ENCODE measurements around the gene CLIC3.
"Not testable (repeated sequence)": the region's sequence is repeated elsewhere in the genome, so short reads cannot be mapped to it uniquely, and the experiment has no call there.

The CLIC3 gene

GRCh38 chr9:137014776-137015539 is 18.6 kb upstream of the CLIC3 start:
- no peak for ATAC-seq
- Mint-ChIP-seq H3K4me1 (no peaks in the 10 kb centered on the region), H3K36me3 (peaks cover 8% of the 10 kb centered on the region), H3K4me3 (no peak overlapping the region), H3K27ac (no peak overlapping the region), H3K9me3 (no peaks in the 10 kb centered on the region)
- DNase-seq (ENCODE audit: low spot score in 2 of 2): no peak

- no peaks in the 10 kb centered on the region for H3K9me3 Mint-ChIP-seq
- DNase-seq (ENCODE audit: low spot score in 2 of 2): no peak
- H3K4me1 Mint-ChIP-seq: no peaks in the 10 kb centered on the region
- H3K4me3 Mint-ChIP-seq: no peak overlapping the region
- no peak for ATAC-seq
- no peak overlapping the region for H3K27ac Mint-ChIP-seq
- peaks cover under 1% of the 10 kb centered on the region for H3K36me3 Mint-ChIP-seq
Measured at GRCh38 chr9:137014166-137014565, 17.8 kb upstream of the CLIC3 start.

GRCh38 chr9:137013571-137013940 is 17.2 kb upstream of the CLIC3 start:
- Mint-ChIP-seq H3K4me1 (no peaks in the 10 kb centered on the region), H3K27ac (no peak overlapping the region)

GRCh38 chr9:137012694-137013570 is 16.6 kb upstream of the CLIC3 start:
- Mint-ChIP-seq H3K9me3 (no peaks in the 10 kb centered on the region), H3K4me1 (no peaks in the 10 kb centered on the region), H3K4me3 (no peak overlapping the region), H3K27ac (no peak overlapping the region), H3K36me3 (no peaks in the 10 kb centered on the region)
- DNase-seq (ENCODE audit: low spot score in 2 of 2) (no peak), ATAC-seq (no peak)

More at GRCh38 chr9:137013571-137013940, 17.2 kb upstream of the CLIC3 start:
- Mint-ChIP-seq H3K36me3 (no peaks in the 10 kb centered on the region), H3K4me3 (no peak overlapping the region), H3K9me3 (no peaks in the 10 kb centered on the region)
- ATAC-seq (no peak), DNase-seq (ENCODE audit: low spot score in 2 of 2) (no peak)

- Mint-ChIP-seq H3K27ac (no peak overlapping the region), H3K9me3 (no peaks in the 10 kb centered on the region), H3K4me3 (no peak overlapping the region), H3K4me1 (no peaks in the 10 kb centered on the region), H3K36me3 (no peaks in the 10 kb centered on the region)
- DNase-seq (ENCODE audit: low spot score in 2 of 2) (no peak), ATAC-seq (no peak)
Measured at GRCh38 chr9:137011907-137012675, 15.7 kb upstream of the CLIC3 start.

- DNase-seq (ENCODE audit: low spot score in 2 of 2): no peak
- H3K4me1 Mint-ChIP-seq: peaks cover 7% of the 10 kb centered on the region
- H3K4me3 Mint-ChIP-seq: no peak overlapping the region
- H3K9me3 Mint-ChIP-seq: no peaks in the 10 kb centered on the region
- ATAC-seq: no peak
- H3K27ac Mint-ChIP-seq: no peak overlapping the region
- peaks cover 6% of the 10 kb centered on the region for H3K36me3 Mint-ChIP-seq
Measured at GRCh38 chr9:137011156-137011555, 14.8 kb upstream of the CLIC3 start.

GRCh38 chr9:137009938-137010732 is 13.8 kb upstream of the CLIC3 start:
- ATAC-seq (no peak), DNase-seq (ENCODE audit: low spot score in 2 of 2) (no peak)
- peaks cover 14% of the 10 kb centered on the region for H3K4me1 Mint-ChIP-seq
- no peak overlapping the region for H3K4me3 Mint-ChIP-seq
- no peak overlapping the region for H3K27ac Mint-ChIP-seq
- peaks cover 8% of the 10 kb centered on the region for H3K36me3 Mint-ChIP-seq
- no peaks in the 10 kb centered on the region for H3K9me3 Mint-ChIP-seq

- Mint-ChIP-seq H3K36me3 (peaks cover 8% of the 10 kb centered on the region), H3K9me3 (no peaks in the 10 kb centered on the region), H3K4me3 (no peak overlapping the region), H3K4me1 (peaks cover 22% of the 10 kb centered on the region), H3K27ac (no peak overlapping the region)
- DNase-seq (ENCODE audit: low spot score in 2 of 2): no peak
- ATAC-seq: no peak
Measured at GRCh38 chr9:137009217-137009616, 12.8 kb upstream of the CLIC3 start.

GRCh38 chr9:137008312-137008711 is 11.9 kb upstream of the CLIC3 start:
- Mint-ChIP-seq H3K36me3 (peaks cover 8% of the 10 kb centered on the region), H3K9me3 (no peaks in the 10 kb centered on the region), H3K4me1 (peaks cover 22% of the 10 kb centered on the region), H3K4me3 (no peak overlapping the region), H3K27ac (no peak overlapping the region)
- DNase-seq (ENCODE audit: low spot score in 2 of 2) (no peak), ATAC-seq (no peak)

- DNase-seq (ENCODE audit: low spot score in 2 of 2) (no peak), ATAC-seq (no peak)
- H3K36me3 Mint-ChIP-seq: peaks cover 8% of the 10 kb centered on the region
- no peaks in the 10 kb centered on the region for H3K9me3 Mint-ChIP-seq
- no peak overlapping the region for H3K27ac Mint-ChIP-seq
- peaks cover 22% of the 10 kb centered on the region for H3K4me1 Mint-ChIP-seq
- H3K4me3 Mint-ChIP-seq: no peak overlapping the region
Measured at GRCh38 chr9:137007816-137008270, 11.5 kb upstream of the CLIC3 start.

- Mint-ChIP-seq H3K36me3 (peaks cover 8% of the 10 kb centered on the region), H3K4me3 (no peak overlapping the region), H3K27ac (no peak overlapping the region), H3K4me1 (peaks cover 22% of the 10 kb centered on the region), H3K9me3 (no peaks in the 10 kb centered on the region)
- ATAC-seq (no peak), DNase-seq (ENCODE audit: low spot score in 2 of 2) (no peak)
Measured at GRCh38 chr9:137007108-137007815, 10.9 kb upstream of the CLIC3 start.

- peak overlapping the region; percentile 43 for H3K4me3 Mint-ChIP-seq
- H3K36me3 Mint-ChIP-seq: peaks cover 8% of the 10 kb centered on the region
- peak in 1 of 2 donors; percentile 70 for DNase-seq (ENCODE audit: low spot score in 2 of 2)
- no peaks in the 10 kb centered on the region for H3K9me3 Mint-ChIP-seq
- peaks cover 22% of the 10 kb centered on the region for H3K4me1 Mint-ChIP-seq
- peak overlapping the region; percentile 45 for H3K27ac Mint-ChIP-seq
- peak; percentile 72 for ATAC-seq
Measured at GRCh38 chr9:137006116-137007003, 10.0 kb upstream of the CLIC3 start.

GRCh38 chr9:137004285-137004684 is 7.9 kb upstream of the CLIC3 start:
- Mint-ChIP-seq H3K36me3 (peaks cover 15% of the 10 kb centered on the region), H3K4me1 (peaks cover 39% of the 10 kb centered on the region)
- peak in 1 of 2 donors; percentile 65 for DNase-seq (ENCODE audit: low spot score in 2 of 2)
- not testable (repeated sequence) for H3K4me3 Mint-ChIP-seq, H3K9me3 Mint-ChIP-seq, H3K27ac Mint-ChIP-seq, ATAC-seq

All from stimulated activated effector memory CD8-positive, alpha-beta T cell treated with anti-CD3 and anti-CD28 coated beads, Interleukin-12 subunit alpha, Interleukin-12 subunit beta, amount 100 ng/mL, for 72 hours (primary cell).